Activated CD4-positive, alpha-beta T cell treated with anti-CD3 and anti-CD28 coated beads, Interleukin-2, amount 50 U/mL, for 24 hours (primary cell): Measurements from ENCODE around the gene ANO4.

Source experiments
- DNase-seq, 2 donors: peaks; one replicate each; pipeline ENCODE4 v3.0.0-alpha.2; 2020; ENCODE audit warnings: low read depth in 1 of 2, low spot score in 1 of 2

Gene ANO4

DNA sequence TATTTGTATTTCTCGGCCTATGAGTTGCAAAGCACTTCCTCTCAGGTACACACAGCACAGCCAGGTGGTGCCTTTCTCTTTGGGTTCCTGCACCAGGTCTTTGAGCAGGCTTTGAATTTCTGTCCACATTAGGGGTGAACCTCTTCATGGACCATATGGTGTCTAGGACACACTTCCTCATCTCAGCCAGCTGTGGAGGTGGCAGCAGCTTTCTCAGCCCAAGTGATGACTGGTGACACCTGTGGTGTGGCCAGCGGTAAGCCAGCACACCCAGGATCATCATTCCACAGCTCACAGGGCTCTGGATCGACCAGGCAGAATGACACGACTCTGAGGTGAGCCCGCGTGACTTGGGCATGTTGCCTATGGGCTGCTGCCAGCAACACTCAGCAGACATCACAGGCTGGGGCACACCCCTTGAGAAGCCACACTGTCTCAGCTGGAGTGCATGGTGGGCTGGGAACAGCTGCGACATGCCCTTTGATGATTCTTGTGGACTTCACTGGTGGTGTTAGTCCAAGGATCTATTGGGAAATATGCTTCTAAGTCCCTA, 378.7 kb downstream of the ANO4 start:
- no peak for DNase-seq

DNA sequence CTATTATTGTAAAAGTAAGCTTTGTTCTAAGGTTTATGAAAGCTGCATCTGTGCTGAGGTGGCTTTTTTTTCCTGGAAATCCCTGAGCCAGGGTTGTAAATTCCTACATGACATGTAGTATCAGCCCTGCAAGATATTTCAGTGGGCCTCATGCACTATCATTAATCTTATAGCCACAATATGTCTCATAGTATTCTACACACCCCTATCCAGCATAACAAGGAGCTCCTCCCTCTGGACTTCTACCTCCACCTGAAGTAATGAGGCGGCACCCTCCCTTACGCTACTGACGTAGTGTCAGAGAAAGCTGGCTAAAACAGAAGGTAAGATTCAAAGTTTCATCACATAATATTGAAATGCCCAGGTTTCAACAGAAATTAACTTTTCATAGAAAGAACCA, 380.0 kb downstream of the ANO4 start:
- no peak for DNase-seq
